Measurements from ENCODE around the gene TRIM71.

DNA sequence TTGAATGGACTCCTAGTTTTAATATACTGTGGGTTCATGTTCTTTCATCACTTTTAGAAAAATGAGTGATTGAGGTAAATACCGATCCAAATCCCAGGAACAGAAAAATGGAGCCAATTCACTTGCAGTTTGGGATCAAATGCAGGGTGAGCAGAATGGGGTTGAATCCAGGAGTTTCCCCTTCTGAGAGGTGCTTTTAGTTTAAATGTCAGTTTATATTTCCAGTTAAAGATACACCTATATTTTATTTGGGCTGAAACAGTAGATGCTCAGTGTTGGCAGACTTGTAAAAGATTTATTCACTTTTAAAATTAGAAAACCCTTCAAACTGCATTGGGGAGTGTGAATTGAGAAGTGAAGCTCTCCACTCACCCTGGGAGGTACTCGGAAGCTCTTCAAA, 2.6 kb downstream of the TRIM71 start:
- no peak for TF ChIP-seq POLR2A (IDR thresholded peaks at IDR 0.05; ENCODE audit: low read length)
- no peak for TF ChIP-seq GATA1 (IDR thresholded peaks at IDR 0.05; ENCODE audit: low read depth, low read length)
